Tibial nerve (tissue), 4 donors: Measurements from ENCODE around the gene TBX6.

Experiments used
- EP300 ChIP-seq, 2 donors: sonication (generic); formaldehyde crosslinking; IDR thresholded peaks; one replicate each; pipeline ENCODE4 v1.6.1; 2017; ENCODE audit warnings: antibody characterized with exemption in 2 of 2, mild to moderate bottlenecking in 1 of 2
- POLR2A ChIP-seq, 2 donors: fragments of 450-650 bp; IDR thresholded peaks; one replicate each; pipeline ENCODE4 v1.6.1; 2017; ENCODE audit warnings: antibody characterized with exemption in 2 of 2, mild to moderate bottlenecking in 2 of 2, moderate library complexity in 2 of 2
- TF ChIP-seq, protein P1 (sequence below), 5 experiments: fragments of 200-600 bp in 3 of 5; fragments of 450-650 bp in 2 of 5; sonication (generic) in 3 of 5; IDR thresholded peaks; one replicate each; pipeline ENCODE4 v1.5.1; 2016 to 2019; ENCODE audit warnings: antibody characterized with exemption in 5 of 5, mild to moderate bottlenecking in 3 of 5, moderate library complexity in 2 of 5

DNA sequence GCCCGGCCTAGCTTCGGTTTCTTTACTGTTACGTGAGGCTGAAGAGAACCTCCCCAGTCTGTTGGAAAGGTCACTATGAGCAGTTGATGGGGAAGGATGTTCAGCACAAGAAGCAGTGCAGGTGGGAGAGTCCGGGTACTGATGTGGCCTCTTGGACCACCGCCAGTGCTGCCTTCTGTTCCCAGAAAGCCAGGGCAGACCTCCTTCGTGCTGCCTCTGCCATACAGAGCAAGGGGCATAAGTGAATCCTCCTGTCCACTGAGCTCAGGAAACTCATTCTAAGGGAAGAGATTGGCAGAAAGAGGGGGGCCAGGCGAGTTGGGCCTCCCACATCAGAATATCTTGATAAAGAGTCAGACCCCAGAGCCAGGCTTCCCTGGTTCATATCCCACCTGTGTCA is 12.2 kb downstream of the TBX6 start:
- TF ChIP-seq, protein P1, sequence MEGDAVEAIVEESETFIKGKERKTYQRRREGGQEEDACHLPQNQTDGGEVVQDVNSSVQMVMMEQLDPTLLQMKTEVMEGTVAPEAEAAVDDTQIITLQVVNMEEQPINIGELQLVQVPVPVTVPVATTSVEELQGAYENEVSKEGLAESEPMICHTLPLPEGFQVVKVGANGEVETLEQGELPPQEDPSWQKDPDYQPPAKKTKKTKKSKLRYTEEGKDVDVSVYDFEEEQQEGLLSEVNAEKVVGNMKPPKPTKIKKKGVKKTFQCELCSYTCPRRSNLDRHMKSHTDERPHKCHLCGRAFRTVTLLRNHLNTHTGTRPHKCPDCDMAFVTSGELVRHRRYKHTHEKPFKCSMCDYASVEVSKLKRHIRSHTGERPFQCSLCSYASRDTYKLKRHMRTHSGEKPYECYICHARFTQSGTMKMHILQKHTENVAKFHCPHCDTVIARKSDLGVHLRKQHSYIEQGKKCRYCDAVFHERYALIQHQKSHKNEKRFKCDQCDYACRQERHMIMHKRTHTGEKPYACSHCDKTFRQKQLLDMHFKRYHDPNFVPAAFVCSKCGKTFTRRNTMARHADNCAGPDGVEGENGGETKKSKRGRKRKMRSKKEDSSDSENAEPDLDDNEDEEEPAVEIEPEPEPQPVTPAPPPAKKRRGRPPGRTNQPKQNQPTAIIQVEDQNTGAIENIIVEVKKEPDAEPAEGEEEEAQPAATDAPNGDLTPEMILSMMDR (IDR thresholded peaks at IDR 0.05) = no peak
- no peak for TF ChIP-seq POLR2A (IDR thresholded peaks at IDR 0.05)
- TF ChIP-seq EP300 (IDR thresholded peaks at IDR 0.05) = no peak
